WERI-Rb-1 (cell line): ENCODE results near the gene MSN.

Source experiments
- DNase-seq: peaks from one replicate; pipeline ENCODE4 v3.0.0-alpha.2; 2020
- H3K27ac ChIP-seq: fragments of 250-450 bp; sonication (Bioruptor Pico); 2 replicates; pipeline ENCODE4 v1.5.1; 2020; ENCODE audit warnings: mild to moderate bottlenecking, moderate library complexity
- H3K27me3 ChIP-seq: fragments of 250-450 bp; sonication (Bioruptor Pico); 2 replicates; pipeline ENCODE4 v1.5.1; 2021; ENCODE audit warnings: mild to moderate bottlenecking, low read depth, moderate library complexity; ENCODE audit not compliant: insufficient read depth, severe bottlenecking
- H3K36me3 ChIP-seq: fragments of 250-450 bp; sonication (Bioruptor Pico); 2 replicates; pipeline ENCODE4 v1.5.1; 2020; ENCODE audit warnings: mild to moderate bottlenecking, moderate library complexity
- H3K4me3 ChIP-seq: 2 replicates; pipeline ENCODE4 v1.5.1; 2011; ENCODE audit warnings: low read depth, mild to moderate bottlenecking, control low read depth, low read length
- H3K9me3 ChIP-seq: fragments of 250-450 bp; sonication (Bioruptor Pico); 2 replicates; pipeline ENCODE4 v1.5.1; 2021; ENCODE audit warnings: mild to moderate bottlenecking, moderate library complexity; ENCODE audit not compliant: severe bottlenecking
- CTCF ChIP-seq: IDR thresholded peaks from 2 replicates; pipeline ENCODE4 v1.5.1; 2011; ENCODE audit warnings: low read depth, mild to moderate bottlenecking, control low read depth, inconsistent platforms, low read length

Gene MSN

DNA sequence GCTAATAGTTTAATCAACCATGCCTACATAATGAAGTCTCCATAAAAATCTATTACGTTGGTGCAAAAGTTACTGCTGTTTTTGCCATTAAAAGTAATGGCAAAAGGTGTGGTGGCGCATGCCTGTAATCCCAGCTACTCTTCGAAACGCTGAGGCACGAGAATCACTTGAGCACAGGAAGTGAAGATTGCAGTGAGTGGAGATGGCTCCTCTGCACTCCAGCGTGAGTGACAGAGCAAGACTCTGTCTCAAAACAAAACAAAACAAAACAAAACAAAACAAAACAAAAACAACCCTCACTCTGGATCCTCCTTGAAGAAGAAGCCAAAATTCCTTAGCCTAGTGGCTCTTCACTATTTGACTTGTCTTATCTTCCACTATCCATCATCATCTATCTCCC lies 78.0 kb downstream of the MSN start:
- no peaks in the 10 kb centered on the region for H3K36me3 ChIP-seq
- no peak for DNase-seq
- TF ChIP-seq CTCF, result no peak
- no peak overlapping the region for H3K4me3 ChIP-seq
- no peak overlapping the region for H3K27ac ChIP-seq
- H3K27me3 ChIP-seq, result peaks cover 37% of the 10 kb centered on the region
- no peaks in the 10 kb centered on the region for H3K9me3 ChIP-seq

DNA sequence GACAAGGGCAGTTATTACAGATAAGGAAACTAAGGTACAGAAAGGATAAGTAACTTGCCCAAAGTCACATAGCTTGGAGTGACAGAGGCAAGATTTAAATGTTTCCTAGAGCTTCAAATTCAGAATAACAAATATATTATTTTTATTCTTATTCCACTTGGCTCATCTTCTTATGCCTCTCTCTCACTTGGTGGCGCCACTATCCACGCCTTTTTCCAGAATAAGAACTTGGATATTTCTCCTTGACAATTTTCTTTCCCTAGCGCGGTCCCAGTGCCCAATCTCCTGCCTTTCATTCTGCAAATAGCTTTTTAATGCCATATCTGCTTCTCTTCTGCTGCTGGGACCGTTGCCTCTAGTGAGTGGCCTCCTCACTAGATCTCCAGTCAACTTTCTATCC lies 78.5 kb downstream of the MSN start:
- Histone ChIP-seq H3K27me3 (peaks cover 38% of the 10 kb centered on the region), H3K27ac (no peak overlapping the region), H3K9me3 (no peaks in the 10 kb centered on the region), H3K4me3 (no peak overlapping the region), H3K36me3 (no peaks in the 10 kb centered on the region)
- no peak for DNase-seq
- TF ChIP-seq CTCF, result no peak

DNA sequence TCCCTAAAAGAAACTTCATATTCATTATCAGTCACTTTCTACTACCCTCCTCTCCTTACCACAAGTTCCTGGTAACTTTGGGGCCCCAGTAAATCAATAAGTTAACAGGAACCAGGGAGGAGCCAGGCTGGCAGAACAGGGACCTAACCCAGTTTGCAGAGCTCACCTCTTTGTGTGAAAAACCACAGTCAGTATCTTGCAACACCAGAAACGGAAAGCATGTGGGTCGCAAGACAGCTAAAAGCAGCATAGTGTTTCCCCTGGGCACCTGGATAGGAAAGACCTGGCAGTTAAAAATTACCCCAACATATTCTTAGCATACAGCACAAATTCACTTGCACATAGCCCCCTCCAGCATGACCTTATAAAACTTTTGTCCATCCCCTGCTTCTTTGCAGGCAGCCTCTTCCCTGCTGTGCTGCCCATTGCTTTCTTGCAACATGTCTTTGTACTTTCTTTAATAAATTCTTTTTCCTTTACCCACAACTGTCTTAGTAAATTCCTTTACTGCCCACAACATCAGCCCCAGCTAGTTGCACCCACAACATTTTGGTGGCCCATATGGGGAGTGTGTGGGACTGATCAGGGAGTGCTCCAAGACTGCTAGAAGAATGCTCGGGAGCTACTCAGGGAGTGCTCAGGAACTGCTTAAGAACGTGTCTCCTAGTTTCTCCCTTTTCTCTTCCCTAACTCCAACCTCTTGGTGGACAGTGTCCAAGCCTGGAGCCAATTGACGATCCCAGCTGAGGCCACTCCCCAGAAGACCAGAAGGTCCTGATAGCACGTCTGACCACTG lies 83.4 kb downstream of the MSN start:
- Histone ChIP-seq H3K9me3 (no peaks in the 10 kb centered on the region), H3K27ac (no peak overlapping the region), H3K27me3 (peaks cover 52% of the 10 kb centered on the region), H3K4me3 (no peak overlapping the region), H3K36me3 (no peaks in the 10 kb centered on the region)
- DNase-seq, result no peak
- TF ChIP-seq CTCF, result no peak

- no peak for TF ChIP-seq CTCF
- no peak for DNase-seq
- no peak overlapping the region for H3K4me3 ChIP-seq
- no peak overlapping the region for H3K27ac ChIP-seq
- H3K9me3 ChIP-seq, result no peaks in the 10 kb centered on the region
- H3K27me3 ChIP-seq, result peaks cover 49% of the 10 kb centered on the region
- no peaks in the 10 kb centered on the region for H3K36me3 ChIP-seq
These were observed 84.1 kb downstream of the MSN start for GRCh38 chrX:65751519-65751918.

DNA sequence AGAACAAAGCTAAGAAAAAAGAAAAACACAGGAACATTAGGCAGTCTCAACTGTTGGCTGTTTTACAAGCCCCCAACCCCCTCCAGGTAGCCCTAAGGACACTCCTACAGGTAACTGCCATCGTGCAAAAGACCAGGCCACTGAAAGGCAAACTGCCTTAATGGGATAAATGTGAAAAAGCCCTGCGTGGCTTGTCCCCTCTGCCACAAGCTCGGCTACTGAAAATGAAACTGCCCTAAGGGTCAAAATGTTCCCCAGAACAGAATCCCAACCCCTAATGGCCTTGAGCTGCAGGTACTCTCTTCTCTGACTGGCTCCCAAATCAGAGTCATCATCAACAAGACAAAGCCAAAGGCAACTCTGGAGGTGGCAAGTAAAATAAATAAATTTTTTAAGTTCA lies 84.8 kb downstream of the MSN start:
- Histone ChIP-seq H3K9me3 (no peaks in the 10 kb centered on the region), H3K4me3 (no peak overlapping the region), H3K27ac (no peak overlapping the region), H3K27me3 (peaks cover 43% of the 10 kb centered on the region), H3K36me3 (no peaks in the 10 kb centered on the region)
- no peak for TF ChIP-seq CTCF
- DNase-seq, result no peak

DNA sequence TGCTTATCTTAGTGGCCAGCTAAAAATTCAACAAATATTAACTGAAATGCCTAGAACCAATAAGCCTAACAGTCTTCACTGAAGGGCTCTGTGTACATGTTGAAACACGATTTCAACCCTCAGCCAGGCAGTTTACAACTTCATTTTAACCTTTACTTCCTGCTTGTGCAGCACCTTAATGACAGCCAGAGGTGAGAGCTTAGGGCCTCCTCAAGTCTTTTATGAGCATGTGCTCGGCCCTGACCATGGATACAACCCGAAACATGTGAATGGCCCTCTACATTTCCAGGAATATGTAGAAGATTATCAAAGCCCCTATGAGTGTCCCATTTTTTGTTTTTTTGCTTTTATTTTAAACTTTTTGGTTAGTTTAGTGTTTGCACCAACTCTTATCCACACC lies 88.3 kb downstream of the MSN start:
- Histone ChIP-seq H3K27ac (no peak overlapping the region), H3K36me3 (no peaks in the 10 kb centered on the region), H3K27me3 (peaks cover 28% of the 10 kb centered on the region), H3K4me3 (no peak overlapping the region), H3K9me3 (no peaks in the 10 kb centered on the region)
- no peak for DNase-seq
- TF ChIP-seq CTCF, result no peak
